Measurements from ENCODE around the gene TFEB. TPM values are rescaled to one million over a fixed set of nuclear protein-coding genes. Genes with fewer than 3 reads are reported as not detected.

The TFEB gene
- total RNA-seq, 1 donor from 2014 or later: 40.3 TPM

- Histone ChIP-seq H3K4me3 (no peak overlapping the region), H3K9me3 (no peaks in the 10 kb centered on the region), H3K27me3 (no peaks in the 10 kb centered on the region), H3K4me1 (peaks cover 4% of the 10 kb centered on the region), H3K27ac (no peak overlapping the region), H3K36me3 (peaks cover 49% of the 10 kb centered on the region)
- no peak for TF ChIP-seq CTCF (IDR thresholded peaks at IDR 0.05)
- no peak for ATAC-seq
- no peak for DNase-seq
- intact Hi-C loops (cut with DNase I): loop anchor here (10.0 kb wide), 1 partner anchor 224 kb away; no protein-coding TSS in a partner anchor
These were observed 47.0 kb downstream of the TFEB start for GRCh38 chr6:41688256-41688965.

GRCh38 chr6:41687501-41688175, 47.8 kb downstream of the TFEB start:
- Histone ChIP-seq H3K9me3 (no peaks in the 10 kb centered on the region), H3K27me3 (no peaks in the 10 kb centered on the region), H3K27ac (no peak overlapping the region), H3K36me3 (peaks cover 49% of the 10 kb centered on the region), H3K4me3 (no peak overlapping the region), H3K4me1 (peaks cover 9% of the 10 kb centered on the region)
- intact Hi-C loops (cut with DNase I): loop anchor here (10.0 kb wide), 1 partner anchor 223 kb away; no protein-coding TSS in a partner anchor
- no peak for TF ChIP-seq CTCF (IDR thresholded peaks at IDR 0.05)
- DNase-seq (no peak), ATAC-seq (no peak)

DNA sequence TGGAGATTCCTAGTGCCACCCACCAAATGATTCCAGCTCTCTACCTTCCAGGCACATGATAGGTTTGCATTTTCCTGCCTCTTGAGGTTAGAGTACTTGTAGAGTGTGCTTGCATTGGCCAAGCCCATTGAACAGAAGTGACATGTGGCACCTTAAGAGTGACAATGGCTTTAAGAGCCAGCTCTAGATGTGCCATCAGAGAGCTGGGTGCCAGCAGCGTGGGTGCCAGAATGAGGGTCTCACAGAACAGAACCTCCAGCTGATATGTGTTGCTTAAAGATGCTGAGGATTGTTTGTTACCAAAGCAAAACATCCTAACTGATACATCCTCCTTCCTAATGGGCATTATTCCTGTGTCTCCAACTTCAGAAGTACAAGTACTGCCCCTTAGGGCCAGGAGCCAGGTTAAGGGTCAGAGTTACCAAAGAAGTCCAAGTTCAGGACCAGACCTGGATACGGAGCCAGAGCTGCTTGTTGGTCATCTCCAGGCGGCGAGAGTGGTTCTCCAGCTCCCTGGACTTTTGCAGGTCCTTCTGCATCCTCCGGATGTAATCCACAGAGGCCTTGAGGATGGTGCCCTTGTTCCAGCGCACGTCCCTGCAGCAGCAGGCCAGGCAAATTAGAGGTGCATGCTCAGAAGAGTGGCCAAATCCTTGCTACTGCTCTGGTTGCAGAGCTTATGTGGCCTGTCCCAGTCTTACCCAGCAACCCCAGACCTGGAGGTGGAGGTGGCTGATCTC, 49.6 kb downstream of the TFEB start:
- DNase-seq (no peak), ATAC-seq (no peak)
- Histone ChIP-seq H3K27ac (no peak overlapping the region), H3K9me3 (no peaks in the 10 kb centered on the region), H3K4me3 (no peak overlapping the region), H3K36me3 (peaks cover 47% of the 10 kb centered on the region), H3K4me1 (peaks cover 11% of the 10 kb centered on the region), H3K27me3 (no peaks in the 10 kb centered on the region)
- intact Hi-C loops (cut with DNase I): loop anchor here (10.0 kb wide), 1 partner anchor 221 kb away; no protein-coding TSS in a partner anchor
- TF ChIP-seq CTCF (IDR thresholded peaks at IDR 0.05): no peak

DNA sequence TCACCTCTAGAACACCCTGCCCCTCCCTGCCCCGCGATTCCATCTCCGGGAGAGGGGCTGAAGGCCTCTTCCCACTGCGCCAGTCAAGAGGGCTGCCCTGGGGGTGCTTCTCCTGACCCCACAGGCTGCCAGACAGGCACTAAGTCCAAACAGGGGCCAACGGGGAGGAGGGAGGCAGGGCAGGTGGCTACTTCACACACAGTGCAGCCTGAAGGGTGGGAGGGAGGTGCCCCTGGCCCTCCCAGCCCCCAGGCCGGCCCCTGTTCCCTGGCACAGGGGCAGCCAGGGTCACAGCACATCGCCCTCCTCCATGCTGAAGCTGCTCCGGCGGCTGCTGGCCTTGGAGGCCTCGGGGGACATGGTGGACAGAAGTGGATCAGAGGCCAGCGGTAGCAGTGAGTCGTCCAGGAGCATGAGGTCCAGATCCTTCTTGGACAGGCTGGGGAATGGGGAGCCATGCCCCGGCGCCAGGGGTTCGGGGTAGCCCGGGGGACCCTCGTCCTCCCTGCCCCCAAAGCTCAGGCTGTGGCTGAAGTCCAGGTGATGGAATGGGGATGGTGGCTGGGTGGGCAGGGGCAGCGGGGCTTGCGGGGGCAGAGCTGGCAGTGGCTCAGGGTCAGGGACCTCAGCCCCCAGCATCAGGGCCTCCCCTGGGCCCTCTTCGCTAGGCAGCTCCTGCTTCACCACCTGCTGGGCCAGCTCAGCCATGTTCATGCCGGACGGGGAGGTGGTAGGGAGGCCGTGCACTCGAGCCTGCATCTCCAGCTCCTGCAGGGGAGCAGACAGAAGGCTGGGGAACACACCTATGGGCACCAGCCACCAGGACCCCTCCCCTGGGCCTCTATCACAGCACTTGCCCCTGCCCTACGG, 50.9 kb downstream of the TFEB start:
- peaks cover 11% of the 10 kb centered on the region for H3K4me1 ChIP-seq
- H3K27me3 ChIP-seq: no peaks in the 10 kb centered on the region
- H3K4me3 ChIP-seq: no peak overlapping the region
- H3K9me3 ChIP-seq: no peaks in the 10 kb centered on the region
- TF ChIP-seq CTCF (IDR thresholded peaks at IDR 0.05): no peak
- no peak overlapping the region for H3K27ac ChIP-seq
- ATAC-seq (no peak), DNase-seq (no peak)
- H3K36me3 ChIP-seq: peaks cover 39% of the 10 kb centered on the region
- intact Hi-C loops (cut with DNase I): loop anchor here (5.0 to 10.0 kb wide), 3 partner anchors 82 to 317 kb away; no protein-coding TSS in a partner anchor
